HepG2 (cell line): ENCODE data around the gene KRTAP3-3. TPM values are rescaled to one million over a fixed set of nuclear protein-coding genes. Genes with fewer than 3 reads are reported as not detected.

Source experiments
- CBFB ChIP-seq: sonication (generic); formaldehyde crosslinking; IDR thresholded peaks from 2 replicates; pipeline ENCODE4 v1.4.0; 2020; ENCODE audit warnings: missing genetic modification reagents
- EHMT2 ChIP-seq: fragments of 200-600 bp; sonication (generic); IDR thresholded peaks from 2 replicates; pipeline ENCODE4 v1.7.0; 2017; ENCODE audit warnings: antibody characterized with exemption, low read depth, low read length, borderline replicate concordance
- GFI1 ChIP-seq: sonication (generic); formaldehyde crosslinking; IDR thresholded peaks from 2 replicates; pipeline ENCODE4 v1.5.0; 2020; ENCODE audit warnings: missing genetic modification reagents, mild to moderate bottlenecking, borderline replicate concordance
- GTF3A ChIP-seq: sonication (generic); formaldehyde crosslinking; conservative IDR thresholded peaks from 2 replicates; pipeline ENCODE4 v1.4.0; 2020; ENCODE audit warnings: mild to moderate bottlenecking, missing genetic modification reagents
- LCORL ChIP-seq, 2 experiments: fragments of 450-650 bp in 1 of 2; sonication (generic) in 1 of 2; formaldehyde crosslinking in 1 of 2; IDR thresholded peaks; 2 replicates each; pipeline versions ENCODE4 v1.5.0 to v1.6.1; 2017 to 2020; ENCODE audit warnings: antibody characterized with exemption in 1 of 2, missing genetic modification reagents in 1 of 2
- MBNL3 ChIP-seq: fragments of 250-450 bp; sonication (Bioruptor Pico); conservative IDR thresholded peaks from 2 replicates; pipeline ENCODE4 v1.8.0; 2022; ENCODE audit warnings: mild to moderate bottlenecking, inconsistent platforms
- NFYC ChIP-seq: IDR thresholded peaks from 2 replicates; pipeline ENCODE4 v1.6.1; 2016; ENCODE audit warnings: missing genetic modification reagents, missing compliant biosample characterization
- PPARG ChIP-seq: conservative IDR thresholded peaks from 2 replicates; pipeline ENCODE4 v1.6.1; 2016; ENCODE audit warnings: missing biosample characterization, missing genetic modification reagents
- SP4 ChIP-seq: sonication (generic); formaldehyde crosslinking; IDR thresholded peaks from 2 replicates; pipeline ENCODE4 v1.8.1; 2023; ENCODE audit warnings: mild to moderate bottlenecking, missing genetic modification reagents
- U2AF2 ChIP-seq: fragments of 200-400 bp; formaldehyde crosslinking; IDR thresholded peaks from 2 replicates; pipeline ENCODE4 v1.6.1; 2017; ENCODE audit warnings: low read depth, mild to moderate bottlenecking, low read length
- ZFX ChIP-seq: sonication (generic); formaldehyde crosslinking; IDR thresholded peaks from 2 replicates; pipeline ENCODE4 v1.4.0; 2020; ENCODE audit warnings: mild to moderate bottlenecking, low read depth, missing genetic modification reagents, moderate library complexity
- ZMYM4 ChIP-seq: sonication (generic); formaldehyde crosslinking; IDR thresholded peaks from 2 replicates; pipeline ENCODE4 v1.8.1; 2023; ENCODE audit warnings: mild to moderate bottlenecking, missing genetic modification reagents
- ZNF263 ChIP-seq: sonication (generic); formaldehyde crosslinking; IDR thresholded peaks from 2 replicates; pipeline ENCODE4 v1.4.0; 2020; ENCODE audit warnings: missing genetic modification reagents
- ZNF264 ChIP-seq: sonication (generic); formaldehyde crosslinking; IDR thresholded peaks from 2 replicates; pipeline ENCODE4 v1.4.0; 2020; ENCODE audit warnings: missing genetic modification reagents
- ZNF777 ChIP-seq: sonication (generic); formaldehyde crosslinking; IDR thresholded peaks from 2 replicates; pipeline ENCODE4 v1.4.0; 2020; ENCODE audit warnings: missing genetic modification reagents
- polyA plus RNA-seq, 8 experiments: library from polyadenylated mRNA; depleted of rRNA in 3 of 8; stranded (reverse) in 7 of 8; unstranded in 1 of 8; fragments of >200 nt; fragmentation: Illumina TruSeq in 4 of 8; extraction: Trizol in 4 of 8; gene quantifications; 2 replicates each; pipeline versions ENCODE4 v1.2.1 to v1.2.3, GENCODE V29; 2011 to 2016; ENCODE audit warnings: low read depth in 4 of 8, missing spikeins in 1 of 8, mixed read lengths in 1 of 8; ENCODE audit not compliant: insufficient read depth in 1 of 8
- total RNA-seq, 5 experiments: library from RNA; depleted of rRNA; stranded (reverse); fragments of >200 nt; fragmentation: Illumina TruSeq; extraction: Trizol; gene quantifications; 2 replicates each; pipeline ENCODE4 v1.2.3, GENCODE V29; 2016; ENCODE audit warnings: low read depth in 1 of 5
- TF ChIP-seq, protein P1 (sequence below): sonication (generic); formaldehyde crosslinking; IDR thresholded peaks from 2 replicates; pipeline ENCODE4 v1.4.0; 2020; ENCODE audit warnings: missing genetic modification reagents, borderline replicate concordance
- TF ChIP-seq, protein P2 (sequence below): sonication (generic); formaldehyde crosslinking; IDR thresholded peaks from 2 replicates; pipeline ENCODE4 v1.4.0; 2020; ENCODE audit warnings: missing genetic modification reagents

KRTAP3-3 gene
- total and polyA plus RNA-seq, 2 of the 13 experiments (the other 11 are each of a cell fraction or from before 2014, with no cell fraction given) = not detected

DNA sequence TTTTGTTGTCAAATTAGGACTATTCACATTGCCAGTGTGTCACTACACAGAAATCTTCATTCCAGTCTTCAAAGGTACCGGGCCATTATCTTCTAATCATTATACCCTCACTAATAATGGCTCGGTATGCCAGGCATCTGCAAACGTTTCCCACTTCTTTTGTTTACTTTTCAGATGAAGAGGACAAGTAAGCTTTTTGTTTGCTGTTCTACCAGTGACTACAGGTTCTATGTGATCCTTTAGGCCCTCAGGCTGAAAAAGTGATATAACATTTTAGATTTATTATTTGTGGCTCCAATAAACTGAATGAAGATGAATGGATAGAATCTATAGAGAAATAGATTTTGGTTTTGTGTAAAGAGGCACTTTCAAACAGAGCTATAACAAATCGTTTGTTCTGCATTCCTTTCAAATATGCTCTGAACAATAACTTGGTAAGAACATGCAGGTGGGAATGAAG is 15.4 kb upstream of the KRTAP3-3 start (continued):
- TF ChIP-seq, protein P1, sequence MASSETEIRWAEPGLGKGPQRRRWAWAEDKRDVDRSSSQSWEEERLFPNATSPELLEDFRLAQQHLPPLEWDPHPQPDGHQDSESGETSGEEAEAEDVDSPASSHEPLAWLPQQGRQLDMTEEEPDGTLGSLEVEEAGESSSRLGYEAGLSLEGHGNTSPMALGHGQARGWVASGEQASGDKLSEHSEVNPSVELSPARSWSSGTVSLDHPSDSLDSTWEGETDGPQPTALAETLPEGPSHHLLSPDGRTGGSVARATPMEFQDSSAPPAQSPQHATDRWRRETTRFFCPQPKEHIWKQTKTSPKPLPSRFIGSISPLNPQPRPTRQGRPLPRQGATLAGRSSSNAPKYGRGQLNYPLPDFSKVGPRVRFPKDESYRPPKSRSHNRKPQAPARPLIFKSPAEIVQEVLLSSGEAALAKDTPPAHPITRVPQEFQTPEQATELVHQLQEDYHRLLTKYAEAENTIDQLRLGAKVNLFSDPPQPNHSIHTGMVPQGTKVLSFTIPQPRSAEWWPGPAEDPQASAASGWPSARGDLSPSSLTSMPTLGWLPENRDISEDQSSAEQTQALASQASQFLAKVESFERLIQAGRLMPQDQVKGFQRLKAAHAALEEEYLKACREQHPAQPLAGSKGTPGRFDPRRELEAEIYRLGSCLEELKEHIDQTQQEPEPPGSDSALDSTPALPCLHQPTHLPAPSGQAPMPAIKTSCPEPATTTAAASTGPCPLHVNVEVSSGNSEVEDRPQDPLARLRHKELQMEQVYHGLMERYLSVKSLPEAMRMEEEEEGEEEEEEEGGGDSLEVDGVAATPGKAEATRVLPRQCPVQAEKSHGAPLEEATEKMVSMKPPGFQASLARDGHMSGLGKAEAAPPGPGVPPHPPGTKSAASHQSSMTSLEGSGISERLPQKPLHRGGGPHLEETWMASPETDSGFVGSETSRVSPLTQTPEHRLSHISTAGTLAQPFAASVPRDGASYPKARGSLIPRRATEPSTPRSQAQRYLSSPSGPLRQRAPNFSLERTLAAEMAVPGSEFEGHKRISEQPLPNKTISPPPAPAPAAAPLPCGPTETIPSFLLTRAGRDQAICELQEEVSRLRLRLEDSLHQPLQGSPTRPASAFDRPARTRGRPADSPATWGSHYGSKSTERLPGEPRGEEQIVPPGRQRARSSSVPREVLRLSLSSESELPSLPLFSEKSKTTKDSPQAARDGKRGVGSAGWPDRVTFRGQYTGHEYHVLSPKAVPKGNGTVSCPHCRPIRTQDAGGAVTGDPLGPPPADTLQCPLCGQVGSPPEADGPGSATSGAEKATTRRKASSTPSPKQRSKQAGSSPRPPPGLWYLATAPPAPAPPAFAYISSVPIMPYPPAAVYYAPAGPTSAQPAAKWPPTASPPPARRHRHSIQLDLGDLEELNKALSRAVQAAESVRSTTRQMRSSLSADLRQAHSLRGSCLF = no peak
- TF ChIP-seq LCORL (IDR thresholded peaks at IDR 0.05) = no peak
- peak; percentile 66; the same call in 1 of the 2 replicates for TF ChIP-seq LCORL (CRISPR knock-in tag; IDR thresholded peaks at IDR 0.05)
- TF ChIP-seq GTF3A = no peak
- peak; percentile 83; the same call in 1 of the 2 replicates for TF ChIP-seq CBFB (CRISPR knock-in tag)
- TF ChIP-seq U2AF2 = no peak
- no peak; the same call in 1 of the 2 replicates for TF ChIP-seq ZFX (CRISPR knock-in tag)
- TF ChIP-seq PPARG (CRISPR knock-in tag) = peak; percentile 82
- no peak for TF ChIP-seq ZNF263 (CRISPR knock-in tag)
- peak; percentile 41; the same call in 1 of the 2 replicates for TF ChIP-seq ZMYM4 (CRISPR knock-in tag)
- no peak for TF ChIP-seq MBNL3 (CRISPR knock-in tag)
- peak; percentile 58; the same call in 1 of the 2 replicates for TF ChIP-seq ZNF264 (CRISPR knock-in tag)
- TF ChIP-seq EHMT2 = peak; percentile 63
- TF ChIP-seq NFYC (CRISPR knock-in tag) = no peak
- 0 out of 2 replicates have a peak, but pooled peaks have one; percentile 27 for TF ChIP-seq ZNF777 (CRISPR knock-in tag)
- TF ChIP-seq, protein P2, sequence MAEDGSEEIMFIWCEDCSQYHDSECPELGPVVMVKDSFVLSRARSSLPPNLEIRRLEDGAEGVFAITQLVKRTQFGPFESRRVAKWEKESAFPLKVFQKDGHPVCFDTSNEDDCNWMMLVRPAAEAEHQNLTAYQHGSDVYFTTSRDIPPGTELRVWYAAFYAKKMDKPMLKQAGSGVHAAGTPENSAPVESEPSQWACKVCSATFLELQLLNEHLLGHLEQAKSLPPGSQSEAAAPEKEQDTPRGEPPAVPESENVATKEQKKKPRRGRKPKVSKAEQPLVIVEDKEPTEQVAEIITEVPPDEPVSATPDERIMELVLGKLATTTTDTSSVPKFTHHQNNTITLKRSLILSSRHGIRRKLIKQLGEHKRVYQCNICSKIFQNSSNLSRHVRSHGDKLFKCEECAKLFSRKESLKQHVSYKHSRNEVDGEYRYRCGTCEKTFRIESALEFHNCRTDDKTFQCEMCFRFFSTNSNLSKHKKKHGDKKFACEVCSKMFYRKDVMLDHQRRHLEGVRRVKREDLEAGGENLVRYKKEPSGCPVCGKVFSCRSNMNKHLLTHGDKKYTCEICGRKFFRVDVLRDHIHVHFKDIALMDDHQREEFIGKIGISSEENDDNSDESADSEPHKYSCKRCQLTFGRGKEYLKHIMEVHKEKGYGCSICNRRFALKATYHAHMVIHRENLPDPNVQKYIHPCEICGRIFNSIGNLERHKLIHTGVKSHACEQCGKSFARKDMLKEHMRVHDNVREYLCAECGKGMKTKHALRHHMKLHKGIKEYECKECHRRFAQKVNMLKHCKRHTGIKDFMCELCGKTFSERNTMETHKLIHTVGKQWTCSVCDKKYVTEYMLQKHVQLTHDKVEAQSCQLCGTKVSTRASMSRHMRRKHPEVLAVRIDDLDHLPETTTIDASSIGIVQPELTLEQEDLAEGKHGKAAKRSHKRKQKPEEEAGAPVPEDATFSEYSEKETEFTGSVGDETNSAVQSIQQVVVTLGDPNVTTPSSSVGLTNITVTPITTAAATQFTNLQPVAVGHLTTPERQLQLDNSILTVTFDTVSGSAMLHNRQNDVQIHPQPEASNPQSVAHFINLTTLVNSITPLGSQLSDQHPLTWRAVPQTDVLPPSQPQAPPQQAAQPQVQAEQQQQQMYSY (CRISPR knock-in tag) = no peak; the same call in 1 of the 2 replicates
- peak; percentile 82 for TF ChIP-seq GFI1 (CRISPR knock-in tag)
- TF ChIP-seq SP4 = no peak
